Activated CD8-positive, alpha-beta T cell treated with anti-CD3 and anti-CD28 coated beads for 36 hours (primary cell): ENCODE results near the gene THADA. TPM values are rescaled to one million over a fixed set of nuclear protein-coding genes. Genes with fewer than 3 reads are reported as not detected.
"Not testable (repeated sequence)": the region's sequence is repeated elsewhere in the genome, so short reads cannot be mapped to it uniquely, and the experiment has no call there.

Experiments
- ATAC-seq: fragments of 200-7000 bp; cut with Tn5 transposase; one replicate; pipeline ENCODE4 v1.10.0; 2021; ENCODE audit warnings: mild to moderate bottlenecking, moderate library complexity
- CTCF ChIA-PET: fragments of 350-600 bp; sonication (Branson Sonifier 250); formaldehyde crosslinking; loops from one replicate; lab custom pipeline; 2021; ENCODE audit warnings: antibody characterized with exemption; lab: Charles Lee
- POLR2A ChIA-PET: fragments of 350-600 bp; sonication (Branson Sonifier 250); formaldehyde crosslinking; loops from one replicate; lab custom pipeline; 2021; ENCODE audit warnings: antibody characterized with exemption; lab: Charles Lee
- DNase-seq: peaks from one replicate; pipeline ENCODE4 v3.0.0-alpha.2; 2020
- H3K27ac Mint-ChIP-seq: one replicate; pipeline ENCODE4 v1.8.0; 2021; ENCODE audit warnings: mild to moderate bottlenecking, mixed read lengths
- H3K27me3 Mint-ChIP-seq: one replicate; pipeline ENCODE4 v1.8.0; 2021; ENCODE audit warnings: mixed read lengths
- H3K36me3 Mint-ChIP-seq: one replicate; pipeline ENCODE4 v1.8.0; 2021; ENCODE audit warnings: low read depth, mixed read lengths
- H3K4me1 Mint-ChIP-seq: one replicate; pipeline ENCODE4 v1.8.0; 2021; ENCODE audit warnings: low read depth, mixed read lengths
- H3K4me3 Mint-ChIP-seq: one replicate; pipeline ENCODE4 v1.8.0; 2021; ENCODE audit warnings: mild to moderate bottlenecking, moderate library complexity, mixed read lengths
- H3K9me3 Mint-ChIP-seq: one replicate; pipeline ENCODE4 v1.8.0; 2021; ENCODE audit warnings: mixed read lengths
- CTCF ChIP-seq: fragments of 200-600 bp; IDR thresholded peaks from one replicate; pipeline ENCODE4 v1.8.0; 2022; ENCODE audit warnings: antibody characterized with exemption, mild to moderate bottlenecking
- intact Hi-C: fragments of 100-400 bp; cut with micrococcal nuclease; formaldehyde crosslinking; loops from one replicate; pipeline ENCODE4 v1.10.0; 2022
- total RNA-seq, 2 experiments: library from RNA; stranded (reverse); gene quantifications; one replicate each; pipeline ENCODE4 v1.2.3, GENCODE V29; 2021

Gene THADA
- total RNA-seq, 2 experiments from 2014 or later = 31.3 to 31.6 TPM

- H3K4me3 Mint-ChIP-seq = no peak overlapping the region
- no peak for DNase-seq
- no peak for ATAC-seq
- no peaks in the 10 kb centered on the region for H3K27me3 Mint-ChIP-seq
- H3K4me1 Mint-ChIP-seq = peaks cover 12% of the 10 kb centered on the region
- POLR2A ChIA-PET = no interaction called here
- CTCF ChIA-PET = interaction anchor here (1.2 to 3.5 kb wide), 8 partner anchors 15 to 681 kb away, joined by 3 to 17 read pairs (median 9); no protein-coding TSS in a partner anchor
- no peaks in the 10 kb centered on the region for H3K9me3 Mint-ChIP-seq
- H3K27ac Mint-ChIP-seq = no peak overlapping the region
- intact Hi-C loops = no loop called here
- TF ChIP-seq CTCF = no peak
- H3K36me3 Mint-ChIP-seq = peaks cover 17% of the 10 kb centered on the region
Measured at GRCh38 chr2:43540021-43540779, 55.6 kb downstream of the THADA start.

GRCh38 chr2:43539436-43539835 is 56.4 kb downstream of the THADA start:
- POLR2A ChIA-PET = no interaction called here
- no peak for DNase-seq
- H3K27ac Mint-ChIP-seq = no peak overlapping the region
- no peak overlapping the region for H3K4me3 Mint-ChIP-seq
- H3K9me3 Mint-ChIP-seq = no peaks in the 10 kb centered on the region
- CTCF ChIA-PET = interaction anchor here (1.5 to 3.5 kb wide), 6 partner anchors 10 to 592 kb away, joined by 4 to 17 read pairs (median 6); no protein-coding TSS in a partner anchor
- TF ChIP-seq CTCF = no peak
- H3K27me3 Mint-ChIP-seq = no peaks in the 10 kb centered on the region
- peaks cover 12% of the 10 kb centered on the region for H3K4me1 Mint-ChIP-seq
- intact Hi-C loops = no loop called here
- H3K36me3 Mint-ChIP-seq = peaks cover 24% of the 10 kb centered on the region
- ATAC-seq = no peak

GRCh38 chr2:43538034-43538670 is 57.7 kb downstream of the THADA start:
- Mint-ChIP-seq H3K27ac (no peak overlapping the region), H3K36me3 (peaks cover 31% of the 10 kb centered on the region), H3K27me3 (no peaks in the 10 kb centered on the region), H3K9me3 (no peaks in the 10 kb centered on the region), H3K4me3 (no peak overlapping the region), H3K4me1 (peaks cover 12% of the 10 kb centered on the region)
- intact Hi-C loops = no loop called here
- POLR2A ChIA-PET = interaction anchor here (0.7 kb wide), 1 partner anchor 563 kb away, joined by 3 read pairs; no protein-coding TSS in a partner anchor
- CTCF ChIA-PET = interaction anchor here (1.5 to 2.5 kb wide), 6 partner anchors 9 to 590 kb away, joined by 4 to 9 read pairs (median 5); no protein-coding TSS in a partner anchor
- no peak for TF ChIP-seq CTCF
- DNase-seq = no peak
- ATAC-seq = no peak

- Mint-ChIP-seq H3K36me3 (peaks cover 37% of the 10 kb centered on the region), H3K4me3 (no peak overlapping the region), H3K4me1 (peaks cover 12% of the 10 kb centered on the region), H3K27ac (no peak overlapping the region), H3K9me3 (no peaks in the 10 kb centered on the region), H3K27me3 (no peaks in the 10 kb centered on the region)
- CTCF ChIA-PET = interaction anchor here (2.0 kb wide), 1 partner anchor 15 kb away, joined by 5 read pairs; no protein-coding TSS in a partner anchor
- DNase-seq (no peak), ATAC-seq (no peak)
- POLR2A ChIA-PET = no interaction called here
- intact Hi-C loops = no loop called here
- no peak for TF ChIP-seq CTCF
Measured at GRCh38 chr2:43537137-43537536, 58.7 kb downstream of the THADA start.

GRCh38 chr2:43534569-43534968 is 61.3 kb downstream of the THADA start:
- no peaks in the 10 kb centered on the region for H3K9me3 Mint-ChIP-seq
- ATAC-seq (no peak), DNase-seq (no peak)
- no peaks in the 10 kb centered on the region for H3K27me3 Mint-ChIP-seq
- H3K36me3 Mint-ChIP-seq = peaks cover 34% of the 10 kb centered on the region
- ChIA-PET CTCF (interaction anchor here (1.0 kb wide), 1 partner anchor 14 kb away, joined by 3 read pairs; no protein-coding TSS in a partner anchor), POLR2A (no interaction called here)
- intact Hi-C loops = no loop called here
- TF ChIP-seq CTCF = no peak
- H3K27ac Mint-ChIP-seq = no peak overlapping the region
- H3K4me3 Mint-ChIP-seq = no peak overlapping the region
- peaks cover 9% of the 10 kb centered on the region for H3K4me1 Mint-ChIP-seq

- intact Hi-C loops, H3K27ac Mint-ChIP-seq, ATAC-seq, H3K9me3 Mint-ChIP-seq, H3K27me3 Mint-ChIP-seq, DNase-seq, H3K4me1 Mint-ChIP-seq, POLR2A ChIA-PET, H3K4me3 Mint-ChIP-seq: not testable (repeated sequence)
- CTCF ChIA-PET = interaction anchor here (1.5 to 1.6 kb wide), 2 partner anchors 11 to 45 kb away, joined by 3 to 4 read pairs; no protein-coding TSS in a partner anchor
- H3K36me3 Mint-ChIP-seq = peaks cover 36% of the 10 kb centered on the region
Measured at GRCh38 chr2:43532572-43532971, 63.3 kb downstream of the THADA start.
